GM12878 (cell line): ENCODE measurements around the gene SLC25A20. TPM values are rescaled to one million over a fixed set of nuclear protein-coding genes. Genes with fewer than 3 reads are reported as not detected.
A peak's percentile ranks its signal among the peaks of the same experiment; 100 is the strongest.

ENCODE experiments used
- ATAC-seq: fragments of 200-7000 bp; cut with Tn5 transposase; 3 replicates; pipeline ENCODE4 v1.9.1; 2020; ENCODE audit warnings: mild to moderate bottlenecking, moderate library complexity
- BruUV-seq: library from RNA; stranded (reverse); fragments of 400-500 nt; replicated peaks from 2 replicates; lab custom pipeline; 2021; lab: Mats Ljungman, UMichigan
- CTCF ChIA-PET: fragments of 300-600 bp; sonication (Branson Sonifier 250); formaldehyde crosslinking; extraction: SDS; loops from one replicate; lab custom pipeline; 2021; ENCODE audit warnings: inconsistent platforms; lab: Yijun Ruan, JAX
- POLR2A ChIA-PET: fragments of 350-600 bp; formaldehyde crosslinking; extraction: SDS; loops from one replicate; lab custom pipeline; 2021; ENCODE audit warnings: inconsistent platforms; lab: Charles Lee
- RAD21 ChIA-PET: fragments of 300-600 bp; sonication (Branson Sonifier 250); formaldehyde crosslinking; loops from one replicate; lab custom pipeline; 2023; ENCODE audit warnings: antibody characterized with exemption; ENCODE audit not compliant: unreplicated experiment; lab: Charles Lee
- SMC1A ChIA-PET: fragments of 300-600 bp; sonication (Branson Sonifier 250); formaldehyde crosslinking; loops from one replicate; lab custom pipeline; 2023; ENCODE audit not compliant: unreplicated experiment, uncharacterized antibody; lab: Charles Lee
- DNase-seq: peaks from one replicate; pipeline ENCODE4 v3.0.0-alpha.2; 2011; ENCODE audit warnings: low read depth, low spot score
- FAIRE-seq: peaks from 3 replicates; lab custom pipeline; 2011; peaks lifted over from hg19 to GRCh38; lab: Jason Lieb, UNC
- H2AFZ ChIP-seq: 2 replicates; pipeline ENCODE4 v1.6.0; 2011; ENCODE audit warnings: low read depth, low read length, control low read depth; ENCODE audit not compliant: control insufficient read depth
- H3K27ac ChIP-seq: 2 replicates; pipeline ENCODE4 v1.5.1; 2011; ENCODE audit warnings: control low read depth; ENCODE audit not compliant: control insufficient read depth, insufficient read depth
- H3K27me3 ChIP-seq, 2 experiments: replicated peaks in 1 of 2; 2 replicates each; pipeline versions ENCODE4 v1.6.0 to v1.6.1; 2011; ENCODE audit warnings: low read length in 1 of 2; ENCODE audit not compliant: control insufficient read depth in 2 of 2, insufficient read depth in 2 of 2
- H3K36me3 ChIP-seq, 2 experiments: 2 replicates each; pipeline ENCODE4 v1.5.1; 2011; ENCODE audit warnings: low read length in 1 of 2; ENCODE audit not compliant: control insufficient read depth in 2 of 2, insufficient read depth in 2 of 2
- H3K4me1 ChIP-seq: 2 replicates; pipeline ENCODE4 v1.6.1; 2011; ENCODE audit warnings: mild to moderate bottlenecking, low read length, moderate library complexity, mixed read lengths; ENCODE audit not compliant: control insufficient read depth, insufficient read depth
- H3K4me2 ChIP-seq: 2 replicates; pipeline ENCODE4 v1.6.0; 2011; ENCODE audit warnings: control low read depth; ENCODE audit not compliant: control insufficient read depth, insufficient read depth
- H3K4me3 ChIP-seq: fragments of 200-600 bp; sonication (generic); 2 replicates; pipeline ENCODE4 v1.5.1; 2016
- H3K79me2 ChIP-seq: 2 replicates; pipeline ENCODE4 v1.6.0; 2011; ENCODE audit warnings: low read length; ENCODE audit not compliant: control insufficient read depth, insufficient read depth
- H3K9ac ChIP-seq: 2 replicates; pipeline ENCODE4 v1.8.0; 2011; ENCODE audit warnings: low read length, control low read depth, mixed read lengths; ENCODE audit not compliant: control insufficient read depth, insufficient read depth
- H3K9me3 ChIP-seq: replicated peaks from 3 replicates; pipeline ENCODE4 v1.5.1; 2011; ENCODE audit warnings: mild to moderate bottlenecking, low read length; ENCODE audit not compliant: control insufficient read depth, insufficient read depth
- H4K20me1 ChIP-seq: 2 replicates; pipeline ENCODE4 v1.6.0; 2011; ENCODE audit not compliant: control insufficient read depth, insufficient read depth
- CTCF ChIP-seq, 3 experiments: IDR thresholded peaks in 2 of 3; conservative IDR thresholded peaks in 1 of 3; 2 replicates each; pipeline ENCODE4 v1.5.1; 2011; ENCODE audit warnings: low read depth in 3 of 3, low read length in 3 of 3, mild to moderate bottlenecking in 3 of 3, control low read depth in 2 of 3, moderate library complexity in 2 of 3, inconsistent platforms in 1 of 3, mixed read lengths in 1 of 3; ENCODE audit not compliant: control insufficient read depth in 2 of 3, insufficient read depth in 1 of 3; ENCODE audit errors: extremely low read depth in 1 of 3
- DPF2 ChIP-seq: fragments of 450-650 bp; IDR thresholded peaks from 2 replicates; pipeline ENCODE4 v1.6.1; 2017; ENCODE audit warnings: mild to moderate bottlenecking
- E4F1 ChIP-seq: fragments of 450-650 bp; IDR thresholded peaks from 2 replicates; pipeline ENCODE4 v1.6.1; 2018; ENCODE audit warnings: borderline replicate concordance, mild to moderate bottlenecking; ENCODE audit not compliant: partially characterized antibody
- EED ChIP-seq: sonication (generic); IDR thresholded peaks from 2 replicates; pipeline ENCODE4 v1.6.1; 2016; ENCODE audit warnings: antibody characterized with exemption, low read depth
- IKZF1 ChIP-seq: fragments of 450-650 bp; conservative IDR thresholded peaks from 2 replicates; pipeline ENCODE4 v1.6.1; 2017; ENCODE audit warnings: antibody characterized with exemption, mild to moderate bottlenecking
- IRF5 ChIP-seq: fragments of 450-650 bp; IDR thresholded peaks from 2 replicates; pipeline ENCODE4 v1.6.1; 2017; ENCODE audit warnings: borderline replicate concordance
- KDM1A ChIP-seq: fragments of 200-600 bp; sonication (generic); IDR thresholded peaks from 2 replicates; pipeline ENCODE4 v1.6.1; 2016; ENCODE audit warnings: borderline replicate concordance
- MTA2 ChIP-seq: fragments of 450-650 bp; IDR thresholded peaks from 2 replicates; pipeline ENCODE4 v1.6.1; 2016; ENCODE audit warnings: low read depth, mild to moderate bottlenecking, moderate library complexity
- NRF1 ChIP-seq: conservative IDR thresholded peaks from 2 replicates; pipeline ENCODE4 v1.6.1; 2011; ENCODE audit warnings: mild to moderate bottlenecking, low read depth, low read length, improper control_type of control experiment
- SIX5 ChIP-seq: IDR thresholded peaks from 2 replicates; pipeline ENCODE4 v1.6.1; 2011; ENCODE audit warnings: mild to moderate bottlenecking, low read depth, low read length, moderate library complexity; ENCODE audit not compliant: severe bottlenecking
- YY1 ChIP-seq: IDR thresholded peaks from 2 replicates; pipeline ENCODE4 v1.6.1; 2011; ENCODE audit warnings: low read depth, mild to moderate bottlenecking, low read length
- ZNF24 ChIP-seq: fragments of 450-650 bp; IDR thresholded peaks from 2 replicates; pipeline ENCODE4 v1.6.1; 2017; ENCODE audit warnings: antibody characterized with exemption, mild to moderate bottlenecking
- ZNF622 ChIP-seq: fragments of 450-650 bp; IDR thresholded peaks from 2 replicates; pipeline ENCODE4 v1.6.1; 2017; ENCODE audit warnings: mild to moderate bottlenecking, inconsistent platforms
- WGBS: methylation state at CpG from one replicate; pipeline ENCODE4 v1.1.6; 2016; ENCODE audit warnings: low lambda C conversion rate; ENCODE audit not compliant: insufficient replicate concordance, insufficient coverage; ENCODE audit errors: missing lambda C conversion rate; 5-methylcytosine and 5-hydroxymethylcytosine counted together
- in situ Hi-C: fragments of 300-500 bp; cut with MboI; formaldehyde crosslinking; loops from 9 replicates; pipeline ENCODE4 v1.14.3; 2018; ENCODE audit warnings: mixed read lengths
- intact Hi-C: fragments of 100-400 bp; cut with micrococcal nuclease; formaldehyde crosslinking; loops from one replicate; pipeline ENCODE4 v1.14.2; 2022; ENCODE audit not compliant: unreplicated experiment
- polyA plus RNA-seq, 11 experiments: library from polyadenylated mRNA; depleted of rRNA in 4 of 11; unstranded in 6 of 11; stranded (reverse) in 5 of 11; fragments of >200 nt; fragmentation: Nextera tagmentation in 4 of 11; fragmentation: Illumina TruSeq in 1 of 11; extraction: Ambion mirVana in 4 of 11; extraction: Trizol in 1 of 11; gene quantifications; 1 replicate in 1 of 11; 2 replicates in 10 of 11; pipeline versions ENCODE4 v1.2.1 to v1.2.3, GENCODE V29; 2011 to 2016; ENCODE audit warnings: inconsistent platforms in 2 of 11, missing spikeins in 2 of 11, low read depth in 1 of 11
- total RNA-seq, 4 experiments: library from RNA; depleted of rRNA in 3 of 4; stranded (reverse); fragments of >200 nt in 3 of 4; fragmentation: Illumina TruSeq in 1 of 4; extraction: Trizol in 1 of 4; gene quantifications; 2 replicates each; pipeline versions ENCODE4 v1.2.1 to v1.2.3, GENCODE V29; 2013 to 2021

Gene SLC25A20
- total and polyA plus RNA-seq, 10 of the 15 experiments (the other 5 are each of a cell fraction or from before 2014, with no cell fraction given): 12.9 to 38.6 (median 22.1) TPM

GRCh38 chr3:48918388-48919214, 19.9 kb upstream of the SLC25A20 start, which contains the start of gene ARIH2:
Gene ARIH2 (plus strand): TSS chr3:48918842. CDS start chr3:48927559, 8,717 bp downstream.
- peaks cover 0 to 3% of the 10 kb centered on the region in 2 experiments; a peak in 2 of 4 replicates for H3K36me3 ChIP-seq
- ATAC-seq (peak; percentile 86), FAIRE-seq (peak; percentile 99), DNase-seq (peak; percentile 73)
- H2AFZ ChIP-seq: peak within 1 kb of the TSS; percentile 57
- in situ Hi-C loops: no loop called here
- WGBS: under 1% methylated on average over 89 of the region's 97 CpGs
- peak within 1 kb of the TSS; percentile 85 for H3K4me2 ChIP-seq
- H4K20me1 ChIP-seq: no peaks in the 10 kb centered on the region
- POLR2A ChIA-PET: interaction anchor here (0.5 to 2.8 kb wide), 10 partner anchors 9 to 203 kb away, joined by 3 to 20 read pairs (median 4); partner anchors contain the start of genes PRKAR2A, QRICH1, SLC25A20 and WDR6
- intact Hi-C loops: loop anchor here (2.0 kb wide), 2 partner anchors 20 to 72 kb away; partner anchors contain the start of genes PRKAR2A and SLC25A20
- H3K27me3 ChIP-seq: no peaks in the 10 kb centered on the region
- SMC1A ChIA-PET: interaction anchor here (0.6 to 2.7 kb wide), 11 partner anchors 11 to 552 kb away, joined by 3 to 23 read pairs (median 3); partner anchors contain the start of genes DAG1 and SLC25A20
- peak within 1 kb of the TSS; percentile 76 for H3K4me3 ChIP-seq
- H3K4me1 ChIP-seq: peaks cover 5% of the 10 kb centered on the region
- RAD21 ChIA-PET: interaction anchor here (0.7 to 3.1 kb wide), 9 partner anchors 10 to 422 kb away, joined by 3 to 15 read pairs (median 4); partner anchors contain the start of genes PRKAR2A and SLC25A20
- peaks cover 32% of the 10 kb centered on the region for H3K79me2 ChIP-seq
- TSS peak; percentile 94 for BruUV-seq
- CTCF ChIA-PET: interaction anchor here (0.7 to 2.2 kb wide), 13 partner anchors 9 to 231 kb away, joined by 3 to 12 read pairs (median 4); partner anchors contain the start of genes IP6K2, NDUFAF3 and SLC25A20
- H3K27ac ChIP-seq: peak within 1 kb of the TSS; percentile 94
- H3K9me3 ChIP-seq: no peaks in the 10 kb centered on the region
- peak within 1 kb of the TSS; percentile 70 for H3K9ac ChIP-seq
- TF ChIP-seq KDM1A (no peak), YY1 (peak; percentile 71), SIX5 (no peak), CTCF (IDR thresholded peaks at IDR 0.05 in 2 of 3, conservative IDR thresholded peaks at IDR 0.05 in 1 of 3; ENCODE audit: control insufficient read depth in 2 of 3, extremely low read depth in 1 of 3, insufficient read depth in 1 of 3, low read depth in 3 of 3, low read length in 3 of 3) (peak; percentile 7 to 49 (median 11); a peak in 3 of 6 replicates), NRF1 (no peak), ZNF622 (no peak), ZNF24 (0 out of 2 replicates have a peak, but pooled peaks have one; percentile 46), EED (peak; percentile 77), E4F1 (no peak), IRF5 (peak; percentile 37; the same call in 1 of the 2 replicates), IKZF1 (peak; percentile 82), MTA2 (peak; percentile 78), DPF2 (peak; percentile 91)
